Omental fat pad (tissue), 4 donors: ENCODE results near the gene ARHGEF4. TPM values are rescaled to one million over a fixed set of nuclear protein-coding genes. Genes with fewer than 3 reads are reported as not detected.

Experiments
- ATAC-seq: fragments of 150-250 bp; one replicate; pipeline ENCODE4 v1.9.1; 2016; ENCODE audit warnings: mild to moderate bottlenecking, moderate library complexity; ENCODE audit not compliant: low FRiP score
- DNase-seq: peaks from one replicate; pipeline ENCODE4 v3.0.0-alpha.2; 2019; ENCODE audit warnings: low spot score
- total RNA-seq, 4 donors: library from RNA; depleted of rRNA; stranded (reverse); fragments of >200 nt; gene quantifications; one replicate each; pipeline ENCODE4 v1.1.0, GENCODE V29; 2016
- TF ChIP-seq, protein P1 (sequence below), 3 donors: fragments of 450-650 bp; IDR thresholded peaks; one replicate each; pipeline ENCODE4 v1.5.1; 2016 to 2017; ENCODE audit warnings: antibody characterized with exemption in 3 of 3, mild to moderate bottlenecking in 3 of 3, moderate library complexity in 2 of 3

The ARHGEF4 gene
- total RNA-seq, 4 donors from 2014 or later, result 2.0 to 18.0 (median 15.0) TPM

DNA sequence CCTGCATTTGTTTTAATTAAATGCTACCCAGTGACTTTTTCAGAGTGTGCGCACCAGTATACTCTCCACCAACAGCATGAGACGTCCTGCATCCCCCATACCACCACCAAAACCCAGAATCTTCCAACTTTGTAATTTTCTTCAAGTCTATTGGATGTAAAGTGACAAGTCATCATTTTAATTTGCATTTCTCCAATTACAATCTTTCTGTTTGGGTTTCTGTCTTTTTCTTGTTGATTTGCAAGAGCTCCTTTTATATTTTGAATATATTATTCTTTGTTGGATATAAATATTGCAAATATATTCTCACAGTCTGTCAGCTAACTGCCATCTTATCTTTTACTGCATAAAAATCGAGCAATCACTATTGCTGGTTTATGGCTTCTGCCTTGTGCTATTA is 160.0 kb downstream of the ARHGEF4 start:
- no peak for ATAC-seq
- TF ChIP-seq, protein P1, sequence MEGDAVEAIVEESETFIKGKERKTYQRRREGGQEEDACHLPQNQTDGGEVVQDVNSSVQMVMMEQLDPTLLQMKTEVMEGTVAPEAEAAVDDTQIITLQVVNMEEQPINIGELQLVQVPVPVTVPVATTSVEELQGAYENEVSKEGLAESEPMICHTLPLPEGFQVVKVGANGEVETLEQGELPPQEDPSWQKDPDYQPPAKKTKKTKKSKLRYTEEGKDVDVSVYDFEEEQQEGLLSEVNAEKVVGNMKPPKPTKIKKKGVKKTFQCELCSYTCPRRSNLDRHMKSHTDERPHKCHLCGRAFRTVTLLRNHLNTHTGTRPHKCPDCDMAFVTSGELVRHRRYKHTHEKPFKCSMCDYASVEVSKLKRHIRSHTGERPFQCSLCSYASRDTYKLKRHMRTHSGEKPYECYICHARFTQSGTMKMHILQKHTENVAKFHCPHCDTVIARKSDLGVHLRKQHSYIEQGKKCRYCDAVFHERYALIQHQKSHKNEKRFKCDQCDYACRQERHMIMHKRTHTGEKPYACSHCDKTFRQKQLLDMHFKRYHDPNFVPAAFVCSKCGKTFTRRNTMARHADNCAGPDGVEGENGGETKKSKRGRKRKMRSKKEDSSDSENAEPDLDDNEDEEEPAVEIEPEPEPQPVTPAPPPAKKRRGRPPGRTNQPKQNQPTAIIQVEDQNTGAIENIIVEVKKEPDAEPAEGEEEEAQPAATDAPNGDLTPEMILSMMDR (IDR thresholded peaks at IDR 0.05), result no peak
- no peak for DNase-seq

DNA sequence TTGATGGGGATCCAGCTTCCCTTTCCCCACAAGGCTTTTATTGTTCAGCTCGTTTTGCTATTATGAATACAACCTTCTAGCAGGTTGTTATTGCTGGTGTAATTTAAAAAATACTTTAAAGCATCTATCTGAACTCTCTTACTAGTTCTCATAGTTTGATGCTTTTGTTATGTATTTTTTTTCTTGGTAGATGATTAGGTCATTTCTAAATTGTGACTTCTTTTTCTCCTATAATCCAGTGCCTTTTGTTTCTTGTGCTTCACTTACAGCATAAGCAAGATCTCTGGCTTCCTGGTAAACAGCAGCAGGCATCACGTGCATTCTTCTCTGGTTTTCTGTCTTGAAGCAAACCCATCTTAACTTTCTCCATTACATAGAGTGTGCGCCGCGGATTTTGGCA is 160.5 kb downstream of the ARHGEF4 start:
- TF ChIP-seq, protein P1 (IDR thresholded peaks at IDR 0.05), result no peak
- no peak for DNase-seq
- no peak for ATAC-seq

DNA sequence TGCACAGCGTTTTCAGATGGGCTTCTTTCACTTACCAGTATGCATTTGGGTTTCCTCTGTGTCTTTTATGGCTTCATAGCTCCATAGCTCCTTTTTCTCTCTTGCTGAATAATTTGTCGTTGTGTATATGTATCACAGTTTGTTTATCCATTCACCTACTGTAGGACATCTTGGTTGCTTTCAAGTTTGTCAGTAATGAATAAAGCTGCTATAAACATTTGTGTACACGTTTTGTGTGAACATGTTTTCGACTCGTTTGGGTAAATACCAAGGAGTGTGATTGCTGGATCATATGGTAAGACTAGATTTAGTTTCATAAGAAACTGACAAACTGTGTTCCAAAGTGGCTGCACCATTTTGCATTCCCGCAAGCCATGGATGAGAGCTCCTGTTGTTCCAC is 161.8 kb downstream of the ARHGEF4 start:
- ATAC-seq, result no peak
- no peak for DNase-seq
- TF ChIP-seq, protein P1 (IDR thresholded peaks at IDR 0.05), result no peak

DNA sequence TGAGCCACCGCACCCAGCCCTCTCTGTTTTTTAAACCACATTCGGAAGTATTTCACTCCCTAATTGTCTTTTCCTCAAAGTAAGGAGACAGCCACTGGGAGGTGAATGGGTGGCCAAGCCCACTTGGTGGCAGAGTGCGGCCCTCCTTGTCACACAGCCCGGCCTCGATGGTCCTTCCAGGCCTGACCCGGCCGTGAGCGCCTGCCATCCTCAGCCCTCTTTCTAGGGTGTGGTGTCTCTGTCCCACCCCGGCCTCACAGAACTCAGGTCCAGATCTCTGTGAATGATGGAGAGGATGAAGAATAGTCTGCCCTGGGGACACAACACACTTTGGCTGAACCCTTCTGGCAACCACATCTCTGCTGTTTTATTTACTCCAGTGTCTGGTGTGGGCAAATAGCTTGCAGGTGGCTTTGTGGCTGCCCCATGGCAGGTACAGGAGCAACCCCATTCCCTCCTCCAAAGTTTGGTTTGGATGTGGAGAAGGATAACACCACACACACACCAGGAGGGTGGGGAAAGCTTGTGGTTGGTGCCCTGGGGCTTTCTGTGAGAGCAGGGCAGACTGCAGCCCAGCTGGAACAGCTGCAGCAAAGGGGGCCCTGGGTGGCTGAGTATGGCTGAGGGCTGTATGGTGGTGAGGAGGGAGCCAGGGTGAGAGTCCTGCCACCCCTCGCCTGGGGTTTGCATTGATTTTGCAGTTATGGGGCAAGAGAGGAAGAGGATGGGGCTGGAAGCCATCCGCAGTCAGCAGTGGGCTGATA is 167.9 kb downstream of the ARHGEF4 start:
- TF ChIP-seq, protein P1 (IDR thresholded peaks at IDR 0.05), result no peak
- DNase-seq (no peak), ATAC-seq (no peak)

DNA sequence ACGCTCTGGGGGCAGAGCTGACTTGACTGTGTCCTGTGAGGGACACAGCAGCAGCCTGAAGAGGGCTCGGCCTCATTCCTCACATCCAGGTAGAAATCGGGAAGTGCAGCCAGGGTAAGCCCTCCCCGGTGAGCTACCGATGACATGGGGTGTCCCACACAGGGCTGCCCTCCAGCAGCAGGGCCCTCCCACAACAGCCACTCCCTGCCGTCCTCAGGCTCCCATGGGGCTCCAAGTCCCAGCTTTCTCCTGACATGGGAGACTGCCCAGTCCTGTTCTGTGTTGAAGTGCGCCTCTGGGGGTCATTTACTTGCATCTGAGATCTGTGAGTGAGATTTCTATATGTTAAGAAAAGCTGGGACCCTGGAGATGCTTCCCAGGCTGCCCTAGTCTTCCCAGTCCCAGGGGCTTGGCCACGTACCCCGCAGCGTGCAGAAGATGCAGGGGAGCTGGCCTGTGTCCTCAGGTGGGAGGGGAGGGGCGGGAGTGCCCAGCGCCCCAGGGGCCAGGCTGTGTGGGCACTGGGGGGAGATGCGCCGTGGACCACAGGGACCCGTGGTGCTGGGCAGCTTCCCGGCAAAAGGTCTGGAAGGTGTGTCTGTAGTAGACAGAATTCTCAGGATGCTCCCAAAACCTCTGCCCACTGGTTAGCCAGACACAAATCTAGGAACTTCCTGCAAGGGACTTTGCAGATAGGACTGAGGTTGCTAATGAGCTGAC is 168.7 kb downstream of the ARHGEF4 start:
- TF ChIP-seq, protein P1 (IDR thresholded peaks at IDR 0.05), result no peak
- no peak for ATAC-seq

DNA sequence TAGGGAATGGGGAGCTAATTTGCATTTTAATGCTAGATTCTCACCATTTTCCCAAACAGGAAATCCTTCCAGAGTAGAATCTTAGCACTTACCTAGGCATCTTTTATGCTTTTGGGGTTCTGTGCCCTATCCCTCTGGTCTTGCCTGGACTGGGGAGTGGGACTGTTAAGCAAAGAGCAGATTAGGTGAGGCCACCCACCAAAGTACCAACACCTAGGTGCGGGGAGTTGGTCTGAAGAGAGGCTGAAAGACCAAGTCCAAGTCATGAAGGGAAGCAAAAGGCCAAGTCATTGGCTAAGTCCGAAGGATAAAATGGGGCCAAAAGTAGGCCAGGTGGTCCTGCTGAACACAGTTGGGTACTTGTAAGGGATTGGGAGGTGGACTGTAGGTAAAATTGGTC is 169.8 kb downstream of the ARHGEF4 start:
- ATAC-seq (no peak), DNase-seq (no peak)
- TF ChIP-seq, protein P1 (IDR thresholded peaks at IDR 0.05), result no peak

More for the DNA sequence above, 168.7 kb downstream of the ARHGEF4 start:
- DNase-seq, result no peak
